T-helper 22 cell (primary cell): ENCODE measurements around the gene ARHGAP4.

Experiments
- DNase-seq: peaks from one replicate; pipeline ENCODE4 v3.0.0-alpha.2; 2020; ENCODE audit warnings: low read depth

ARHGAP4 gene

DNA sequence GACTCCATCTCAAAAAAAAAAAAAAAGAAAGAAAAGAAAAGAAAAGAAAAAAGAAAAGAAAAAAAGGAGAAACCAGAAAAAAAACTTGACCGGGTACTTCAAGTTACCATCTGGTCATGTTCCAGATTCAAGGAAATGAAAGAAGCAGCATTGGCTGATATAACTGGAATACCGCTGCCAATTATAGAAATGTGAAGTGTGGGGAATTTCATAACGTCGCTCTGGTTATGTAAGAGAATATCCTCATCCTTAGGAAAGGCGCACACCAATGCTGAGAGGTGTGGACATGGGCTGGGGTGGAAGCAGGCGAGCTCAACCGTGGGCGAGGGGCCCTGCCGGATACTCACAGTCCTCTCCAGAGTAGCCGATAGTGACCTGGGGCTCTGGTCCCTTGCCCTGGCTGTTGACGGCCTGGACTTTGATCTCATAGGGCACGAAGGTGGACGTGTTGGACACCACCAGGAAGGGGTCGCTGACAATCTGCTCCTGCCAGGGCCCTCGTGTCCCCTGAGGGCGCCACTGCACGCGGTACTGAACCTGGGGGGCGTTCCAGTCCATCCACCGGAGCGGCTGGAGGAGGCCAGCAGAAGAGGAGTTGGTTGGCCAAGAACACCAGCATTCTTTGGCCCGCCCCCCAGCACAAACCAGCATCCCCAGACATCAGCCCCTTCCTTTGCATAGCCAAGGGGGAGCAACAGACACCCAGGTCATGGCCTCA, 59.6 kb downstream of the ARHGAP4 start:
- no peak for DNase-seq

DNA sequence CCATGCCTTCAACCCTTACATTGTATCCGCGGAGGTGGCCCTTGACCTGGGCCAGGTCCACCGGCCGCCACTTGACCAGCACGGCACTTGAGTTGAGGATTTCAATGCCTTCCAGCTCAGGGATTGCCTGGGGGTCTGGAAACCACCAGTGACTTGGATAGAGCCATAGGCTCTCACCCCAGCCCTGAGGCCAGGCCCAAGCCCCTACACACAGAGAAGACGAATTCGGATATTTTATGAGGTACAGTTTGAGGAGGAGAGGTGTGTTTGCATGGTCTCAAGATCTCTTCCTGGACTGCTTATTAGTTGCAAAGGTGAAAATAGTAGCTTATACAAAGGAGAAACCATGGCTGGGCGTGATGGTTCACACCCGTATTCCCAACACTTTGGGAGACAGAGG, 60.4 kb downstream of the ARHGAP4 start:
- no peak for DNase-seq

DNA sequence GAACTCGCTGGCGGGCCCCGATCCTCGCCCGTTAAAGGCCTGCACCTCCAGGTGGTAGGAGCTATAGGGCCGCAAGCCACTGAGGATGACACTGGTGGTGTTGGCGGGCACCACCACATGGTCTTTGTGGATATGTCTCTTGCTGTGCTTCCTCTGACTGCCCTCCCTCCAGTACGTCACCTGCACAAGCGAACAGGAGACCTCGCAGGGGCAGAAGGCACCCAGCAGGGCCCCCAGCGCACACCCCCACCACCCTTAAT, 60.8 kb downstream of the ARHGAP4 start:
- DNase-seq = no peak

DNA sequence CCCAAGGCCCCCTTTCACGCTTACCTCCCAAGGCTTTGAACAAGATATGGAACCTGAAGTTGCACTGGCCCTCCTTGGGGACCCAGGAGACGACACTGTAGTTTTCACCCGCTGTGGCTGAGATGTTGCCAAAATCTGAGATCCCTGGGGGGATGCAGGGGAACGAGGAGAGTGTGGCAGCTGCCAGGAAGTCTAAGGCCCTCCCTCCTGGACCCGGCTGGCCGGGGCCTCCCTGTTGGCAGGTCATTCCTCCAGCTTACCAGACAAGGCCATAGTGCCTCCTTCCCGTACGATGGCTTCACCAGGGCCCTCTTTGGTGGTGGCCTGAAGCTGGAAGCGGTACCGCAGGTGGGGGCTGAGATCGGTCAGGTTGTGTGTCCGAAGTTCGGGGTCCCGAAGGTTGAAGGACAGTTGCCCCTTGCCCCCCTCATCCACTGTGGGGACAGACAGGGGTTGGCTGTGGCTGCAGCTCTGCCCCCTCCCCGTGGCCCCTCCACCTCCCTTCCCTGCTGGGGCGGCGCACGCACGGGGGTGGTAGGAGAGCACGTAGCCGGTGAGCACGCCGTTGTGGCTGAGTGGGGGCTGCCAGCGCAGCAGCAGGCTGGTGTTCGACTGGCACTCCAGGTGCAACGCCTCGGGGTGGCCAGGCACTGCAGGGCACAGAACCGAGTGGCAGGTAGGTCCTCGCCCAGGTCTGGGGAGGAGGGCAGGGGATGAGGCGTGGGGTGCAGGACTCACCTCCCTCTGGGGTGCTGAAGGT, 61.3 kb downstream of the ARHGAP4 start:
- no peak for DNase-seq

DNA sequence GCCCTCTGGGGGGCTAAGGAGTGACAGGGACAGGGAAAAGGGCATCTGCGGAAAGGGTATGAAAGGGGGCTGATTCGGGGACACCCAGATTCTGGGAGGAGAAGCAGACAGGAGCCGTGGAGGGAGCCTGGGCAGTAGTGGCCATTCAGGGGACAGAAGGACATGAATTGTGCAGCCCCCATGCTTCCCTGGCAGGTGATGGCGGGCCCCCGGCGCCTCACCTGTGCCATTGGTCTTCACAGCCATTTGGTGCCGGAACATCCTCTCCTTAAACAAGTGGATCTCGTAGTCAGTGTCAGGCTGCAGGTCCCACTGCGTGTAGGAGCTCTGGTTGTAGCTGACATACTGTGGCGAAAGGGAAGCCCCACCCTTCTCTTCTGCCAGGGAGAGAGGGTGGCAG, 62.0 kb downstream of the ARHGAP4 start:
- no peak for DNase-seq

DNA sequence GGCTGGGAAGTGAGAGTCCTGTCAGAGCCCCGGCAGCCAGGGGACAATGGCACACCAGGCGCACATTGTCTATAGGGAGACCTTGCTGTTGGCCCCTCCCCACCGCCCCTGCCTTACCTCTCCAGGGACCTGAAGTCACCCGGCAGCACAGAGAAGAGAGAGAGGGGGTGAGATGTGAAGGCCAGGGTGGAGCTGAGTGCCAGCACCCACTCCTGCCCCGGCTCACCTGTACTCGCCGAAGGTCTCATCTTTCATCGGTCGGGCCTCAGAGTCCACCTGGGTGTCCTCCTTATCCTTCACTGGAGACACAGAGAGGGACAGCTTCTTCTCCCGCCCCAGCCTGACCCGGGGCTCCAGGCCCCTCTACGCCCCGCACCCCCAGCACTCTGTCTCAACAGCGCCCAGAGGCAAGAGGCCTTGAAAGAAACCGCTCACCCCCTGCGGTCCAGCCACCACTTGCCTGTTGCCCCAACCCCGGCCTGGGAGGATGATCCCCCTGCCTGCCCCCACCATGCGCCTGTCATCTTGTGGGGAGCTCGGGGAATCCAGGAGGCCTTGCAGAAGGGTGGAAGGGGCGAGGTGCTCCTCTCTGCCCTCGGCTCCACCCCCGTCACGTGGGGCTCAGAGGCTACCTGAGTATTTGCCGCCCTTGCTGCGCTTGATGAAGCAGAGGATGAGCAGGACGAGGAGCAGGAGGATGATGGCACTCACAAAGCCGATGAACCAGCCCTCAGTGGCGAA, 62.6 kb downstream of the ARHGAP4 start:
- DNase-seq = no peak

DNA sequence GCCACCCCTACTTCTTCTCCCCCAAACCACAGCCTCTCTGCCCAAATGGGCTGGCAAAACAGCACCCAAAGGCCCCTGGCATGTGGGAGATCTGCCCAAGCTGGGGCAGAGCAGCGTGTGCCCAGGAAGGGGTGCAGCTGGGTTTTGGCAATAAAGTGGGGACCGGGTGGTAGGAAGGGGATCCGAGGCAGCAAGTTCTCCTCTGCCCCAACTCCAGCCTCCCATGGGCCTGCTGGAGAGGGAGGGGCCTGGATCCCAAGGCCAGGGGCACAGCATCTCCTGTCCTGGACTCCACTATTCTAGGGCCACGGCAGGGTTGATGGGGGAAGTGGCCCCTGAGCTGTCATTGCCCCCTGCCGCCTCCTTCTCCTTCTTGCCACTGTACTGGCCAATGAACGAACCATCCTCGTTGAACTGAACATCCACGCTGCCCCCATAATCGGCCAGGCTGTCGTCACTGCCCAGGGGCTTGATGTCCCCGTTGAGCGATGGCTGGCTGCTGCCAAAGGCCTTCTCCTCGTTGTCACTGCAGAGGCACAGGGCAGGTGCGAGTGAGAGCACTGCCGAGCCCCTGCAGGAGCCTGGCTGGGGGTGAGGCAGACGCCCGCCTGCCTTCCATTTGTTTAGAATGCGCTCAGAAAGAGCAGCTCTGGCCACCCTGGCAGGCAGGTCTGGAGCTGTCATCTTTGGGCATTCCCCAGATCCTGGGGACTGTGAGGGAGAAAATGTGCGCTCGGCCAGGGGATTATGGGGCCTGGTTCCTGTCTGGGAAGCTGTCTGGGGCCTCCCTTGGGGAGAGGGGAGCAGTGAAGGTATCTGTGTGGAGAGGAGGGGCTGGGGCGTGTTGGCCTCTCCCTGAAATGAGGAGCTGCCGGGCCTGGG, 63.5 kb downstream of the ARHGAP4 start:
- DNase-seq = no peak

DNA sequence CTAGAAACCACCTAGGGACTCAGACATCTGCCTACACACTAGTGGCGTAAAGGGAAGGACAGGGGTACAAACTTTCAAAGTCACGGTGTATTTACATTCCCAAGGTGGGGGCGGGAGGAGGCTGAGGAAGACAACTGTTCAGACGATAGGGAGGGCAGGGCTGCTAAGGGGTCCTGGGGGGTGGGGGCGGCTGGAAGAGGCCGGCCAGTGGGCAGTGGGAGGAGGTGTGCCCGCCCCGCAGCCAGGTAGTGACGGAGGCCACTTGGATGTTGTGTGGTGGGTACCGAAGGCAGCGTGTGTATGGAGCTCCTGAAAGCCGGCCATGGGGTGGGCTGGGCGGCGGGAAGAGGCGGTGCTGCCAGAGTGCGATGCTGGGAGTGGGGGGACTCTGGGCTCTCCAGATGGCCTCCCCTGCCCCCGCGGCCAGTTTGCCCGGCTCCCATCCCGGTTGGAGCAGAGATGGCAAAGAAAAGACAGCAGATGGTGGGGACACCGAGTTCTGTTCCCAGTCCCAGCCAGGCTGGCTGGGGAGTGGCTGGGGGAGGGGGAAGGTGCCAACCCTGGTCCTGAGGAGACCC, 64.2 kb downstream of the ARHGAP4 start:
- DNase-seq = no peak

DNA sequence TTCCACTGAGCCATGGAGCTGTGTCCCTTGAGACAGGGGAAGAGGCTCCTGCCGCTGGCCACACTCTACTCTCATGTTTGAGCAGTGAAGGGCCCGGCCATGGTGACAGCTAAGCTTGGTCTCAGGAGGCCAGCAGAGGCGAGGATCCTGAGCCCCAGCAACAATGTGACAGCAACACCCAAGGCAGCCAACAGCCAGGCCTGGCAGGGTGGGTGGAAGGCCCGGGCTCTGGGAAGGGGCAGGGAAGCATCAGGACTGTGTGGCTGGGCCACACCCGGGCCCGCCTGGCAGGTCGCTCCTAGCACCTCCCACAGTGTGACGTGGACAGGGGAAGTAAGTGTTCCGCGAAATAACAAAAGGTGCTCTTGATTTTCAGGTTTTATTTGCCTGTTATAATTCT, 64.9 kb downstream of the ARHGAP4 start:
- no peak for DNase-seq
